ENCODE measurements around the gene USP31. TPM values are rescaled to one million over a fixed set of nuclear protein-coding genes. Genes with fewer than 3 reads are reported as not detected.

The USP31 gene
- polyA plus RNA-seq, 4 donors = 5.7 to 7.1 (median 6.4) TPM

DNA sequence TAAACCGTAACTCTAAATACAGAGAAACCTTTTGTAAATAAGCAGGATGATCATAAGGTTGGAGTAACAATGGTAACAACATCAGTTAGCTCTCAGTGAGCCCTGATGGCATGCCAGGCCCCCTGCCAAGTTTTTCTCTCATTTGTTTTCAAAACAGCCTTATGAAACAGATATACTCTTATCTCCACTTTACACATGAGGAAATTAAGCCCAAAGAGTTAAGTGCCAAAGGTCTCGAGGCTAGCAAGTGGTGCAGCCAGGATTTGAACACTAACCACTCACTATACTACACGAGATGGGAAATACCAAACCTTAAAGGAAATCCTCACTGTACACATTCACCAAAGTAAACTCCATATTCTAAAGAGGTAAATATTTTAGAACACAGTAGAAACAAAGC is 15.0 kb downstream of the USP31 start:
- no peak for DNase-seq (ENCODE audit: low read depth in 4 of 4, low spot score in 3 of 4)

DNA sequence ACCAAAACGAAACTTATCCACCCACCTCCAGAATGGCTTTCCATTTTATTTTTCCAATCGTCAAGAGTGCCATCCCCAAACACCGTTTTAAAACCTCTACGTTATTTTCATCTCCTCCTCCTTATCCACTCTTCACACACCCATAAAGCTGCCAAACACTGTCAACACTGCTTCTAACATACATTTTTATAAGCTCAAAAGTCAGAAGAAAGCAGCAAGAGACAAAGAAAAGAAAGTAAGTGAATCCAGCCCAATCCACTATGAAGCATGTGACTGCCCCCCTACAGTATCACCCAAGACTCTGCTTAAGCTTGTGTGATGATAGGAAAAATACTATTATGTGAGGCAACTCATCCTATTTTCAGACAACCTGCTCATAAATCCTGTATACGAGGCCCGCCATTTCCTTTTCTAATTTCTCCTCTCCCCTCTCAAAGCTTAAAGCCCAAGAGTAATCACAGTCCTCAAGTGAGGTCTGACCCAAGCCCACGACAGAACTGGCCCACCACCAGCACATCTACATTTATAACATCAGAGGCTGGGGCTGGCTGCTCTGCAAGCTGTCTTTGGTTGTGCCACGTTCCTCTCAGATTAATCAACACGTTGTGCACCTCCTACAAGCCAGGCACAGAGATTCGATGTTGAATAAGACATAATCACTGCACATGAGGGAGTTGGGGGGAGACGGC is 16.3 kb downstream of the USP31 start:
- DNase-seq (ENCODE audit: low read depth in 4 of 4, low spot score in 3 of 4) = no peak

DNA sequence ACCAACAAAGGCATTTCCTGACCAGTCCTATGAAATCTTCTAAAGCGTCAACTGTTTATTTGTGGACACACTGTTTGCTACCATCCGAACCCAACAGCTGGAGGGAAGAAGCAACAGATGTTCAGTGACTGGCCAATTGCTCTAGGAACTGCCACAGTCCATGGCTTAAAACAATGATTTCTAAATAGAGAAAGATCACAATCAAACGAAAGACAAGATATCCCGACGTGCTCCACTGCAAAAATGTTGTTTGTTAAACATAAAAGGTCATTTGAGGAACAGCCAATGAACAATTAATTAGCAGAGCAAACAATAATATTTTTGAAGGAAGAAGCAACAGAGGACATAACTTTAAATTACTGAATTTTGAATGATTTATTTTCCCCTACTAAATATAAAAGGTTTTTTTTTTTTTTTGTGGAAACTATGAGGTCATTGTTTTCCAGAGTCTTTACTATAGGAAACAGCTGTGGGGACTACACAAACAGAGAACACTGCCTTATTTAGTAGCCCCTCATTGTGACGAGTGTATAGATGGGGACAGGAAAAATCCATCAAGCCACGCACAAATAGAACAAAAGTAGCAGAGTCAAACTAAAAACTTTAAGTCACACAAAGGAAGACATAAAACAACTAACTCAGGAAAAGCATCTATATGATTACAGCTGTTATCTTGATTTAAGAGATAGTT is 17.2 kb downstream of the USP31 start:
- peak in 2 of 4 donors; percentile 51 to 62 for DNase-seq (ENCODE audit: low read depth in 4 of 4, low spot score in 3 of 4)

DNA sequence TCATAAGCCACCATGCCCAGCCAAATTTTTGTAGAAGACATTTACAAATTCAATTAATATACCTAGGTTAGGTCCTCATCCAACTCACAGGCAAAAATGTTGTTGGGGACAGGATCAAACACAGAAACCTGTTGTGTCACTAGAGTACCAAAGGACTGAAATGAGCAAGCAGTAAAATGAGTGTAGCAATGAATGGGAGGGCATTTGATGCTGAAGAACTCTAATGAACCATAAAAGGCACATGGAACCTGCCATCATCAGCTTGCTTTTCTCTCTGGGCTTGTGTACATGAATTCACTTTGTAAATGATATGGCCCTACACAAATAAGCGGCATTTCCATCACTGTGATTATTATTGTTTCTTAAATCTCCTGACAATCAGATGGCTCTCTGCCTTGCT is 17.8 kb downstream of the USP31 start:
- no peak for DNase-seq (ENCODE audit: low read depth in 4 of 4, low spot score in 3 of 4)

DNA sequence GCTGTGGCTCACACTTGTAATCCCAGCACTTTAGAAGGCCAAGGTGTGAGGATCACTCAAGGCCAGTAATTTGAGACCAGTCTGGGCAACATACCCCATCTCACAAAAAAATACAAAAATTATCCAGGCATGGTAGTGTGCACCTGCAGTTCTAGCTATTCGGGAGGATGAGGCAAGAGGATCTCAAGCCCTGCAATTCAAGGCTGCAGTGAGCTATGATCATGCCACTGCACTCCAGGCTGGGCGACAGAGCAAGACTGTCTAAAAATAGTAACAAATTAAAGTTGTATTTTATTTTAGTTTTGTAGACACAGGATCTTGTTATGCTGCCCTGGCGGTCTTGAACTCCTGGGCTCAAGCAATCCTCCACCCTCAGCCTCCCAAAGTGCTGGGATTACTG is 18.2 kb downstream of the USP31 start:
- no peak for DNase-seq (ENCODE audit: low read depth in 4 of 4, low spot score in 3 of 4)

DNA sequence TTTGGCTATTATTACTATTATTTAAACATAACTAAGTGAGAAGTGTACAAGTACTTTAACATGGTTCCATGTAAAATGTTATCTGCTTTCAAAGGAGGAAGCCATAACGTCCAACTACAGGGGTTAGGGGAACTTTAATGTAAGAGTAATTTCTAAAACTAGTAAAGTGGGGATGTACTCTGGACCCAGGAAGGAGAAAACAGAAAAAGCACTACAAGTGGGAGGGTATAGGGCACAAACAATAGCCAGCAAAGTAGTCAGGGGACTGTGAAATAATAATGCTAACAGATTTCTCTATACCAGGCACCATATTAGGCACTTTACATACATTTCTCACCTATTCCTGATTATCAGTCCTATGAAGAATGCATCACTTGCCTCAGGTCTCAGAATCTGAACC is 19.6 kb downstream of the USP31 start:
- no peak for DNase-seq (ENCODE audit: low read depth in 4 of 4, low spot score in 3 of 4)

DNA sequence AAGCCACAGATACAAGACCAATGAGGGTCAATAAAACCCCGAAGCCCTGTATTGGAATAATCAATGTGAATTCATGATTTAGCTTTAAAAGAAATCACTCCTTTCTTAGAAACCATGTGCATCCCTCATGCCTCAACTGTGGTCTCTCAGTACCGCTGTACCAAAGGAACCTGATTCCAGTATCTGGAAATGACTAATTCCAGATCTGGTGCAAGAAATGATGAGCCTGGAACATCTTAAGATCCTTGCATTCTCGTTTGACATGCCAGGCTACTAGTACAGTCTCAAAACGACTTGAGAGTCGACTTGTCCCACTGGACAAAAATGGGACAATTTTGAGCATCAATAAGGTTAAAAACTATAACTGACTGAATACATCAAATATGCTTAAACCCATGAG is 21.2 kb downstream of the USP31 start:
- DNase-seq (ENCODE audit: low read depth in 4 of 4, low spot score in 3 of 4) = no peak

DNA sequence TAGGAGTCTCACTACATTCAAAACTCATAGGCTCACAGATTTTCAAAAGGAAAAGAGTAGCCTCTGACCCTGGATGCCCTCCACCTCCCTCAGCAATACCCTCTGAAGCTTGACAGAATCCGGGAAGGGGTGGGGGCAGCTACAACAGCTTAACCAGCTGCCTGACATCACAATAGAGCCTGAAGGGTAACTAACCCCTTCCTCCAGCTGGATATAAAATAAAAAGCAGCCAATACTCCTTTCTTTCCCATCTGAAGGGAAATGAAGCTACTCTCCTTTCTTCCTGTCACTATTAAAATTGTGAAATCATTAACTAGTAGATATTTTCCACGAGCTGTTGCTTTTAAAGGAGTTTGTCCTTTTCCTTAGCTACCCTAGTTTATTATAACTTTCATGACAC is 24.0 kb downstream of the USP31 start:
- DNase-seq (ENCODE audit: low read depth in 4 of 4, low spot score in 3 of 4) = peak in 1 of 4 donors; percentile 42

DNA sequence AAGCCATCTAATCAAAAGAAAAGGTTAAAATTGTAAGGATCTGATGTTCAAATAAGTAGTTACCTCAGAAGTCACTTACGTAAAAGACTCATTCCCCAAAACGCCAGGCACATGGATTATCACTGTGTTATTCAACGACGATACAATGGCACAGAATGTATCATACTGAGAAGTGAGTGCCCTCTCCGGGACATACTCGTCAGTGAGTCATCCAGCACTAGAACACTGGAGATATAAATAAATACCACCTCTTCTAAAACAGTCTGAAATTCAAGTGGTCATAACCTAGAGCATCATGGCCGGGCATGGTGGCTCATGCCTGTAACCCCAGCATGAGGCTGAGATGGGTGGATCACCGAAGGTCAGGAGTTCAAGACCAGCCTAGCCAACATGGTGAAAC is 24.9 kb downstream of the USP31 start:
- DNase-seq (ENCODE audit: low read depth in 4 of 4, low spot score in 3 of 4) = no peak

DNA sequence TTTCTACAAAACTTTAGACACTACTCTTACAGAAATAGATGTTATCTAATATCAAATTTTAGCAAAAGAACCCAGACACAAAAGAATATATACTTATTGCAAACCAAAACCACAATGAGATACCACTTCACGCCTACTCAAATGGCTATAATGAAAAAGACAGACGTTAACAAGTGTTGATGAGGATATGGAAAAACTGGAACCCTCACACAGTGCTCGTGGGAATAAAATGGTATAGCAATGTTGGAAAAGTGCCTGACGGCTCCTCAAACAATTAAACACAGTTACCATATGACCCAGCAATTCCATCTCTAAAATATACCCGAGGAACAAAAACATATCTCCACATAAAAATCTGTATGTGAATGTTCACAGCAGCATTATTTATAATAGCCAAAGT is 27.1 kb downstream of the USP31 start:
- DNase-seq (ENCODE audit: low read depth in 4 of 4, low spot score in 3 of 4) = no peak

DNA sequence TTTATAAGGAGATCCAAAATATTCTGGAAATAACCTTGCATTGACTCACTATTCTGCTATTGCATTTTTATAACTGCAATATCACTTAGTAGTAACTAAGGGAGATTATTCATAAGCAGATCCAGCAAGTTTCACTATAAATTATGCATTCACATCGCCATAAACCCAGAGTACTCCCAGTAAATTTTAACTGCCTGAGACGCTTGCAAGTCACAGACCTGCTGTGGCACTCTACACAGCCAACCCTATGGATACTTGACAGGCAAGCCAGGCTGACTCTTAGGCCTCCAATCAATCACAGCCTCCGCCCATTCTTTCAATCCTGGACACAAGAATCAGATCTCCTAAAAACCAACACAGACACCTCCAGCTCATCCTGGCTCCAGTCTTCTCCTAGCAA is 28.2 kb downstream of the USP31 start:
- DNase-seq (ENCODE audit: low read depth in 4 of 4, low spot score in 3 of 4) = no peak

DNA sequence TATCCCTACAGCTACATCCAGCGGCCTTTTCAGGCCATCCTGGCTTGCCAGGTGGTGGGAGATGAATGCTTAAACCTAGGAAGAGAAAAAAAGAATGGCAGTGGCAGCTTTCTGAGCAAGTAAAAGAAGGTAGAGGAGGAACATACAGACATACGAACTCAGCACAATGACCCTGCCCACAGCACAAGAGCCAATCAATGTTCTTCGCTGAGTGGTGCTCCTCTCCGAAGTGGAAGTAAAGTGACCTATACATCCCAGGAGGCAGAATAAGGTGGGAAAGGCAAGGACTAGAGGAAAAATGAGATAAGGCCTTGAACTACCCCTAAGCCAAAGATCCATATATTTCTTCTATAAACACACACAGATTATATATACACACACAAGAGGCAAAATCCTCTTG is 28.7 kb downstream of the USP31 start:
- DNase-seq (ENCODE audit: low read depth in 4 of 4, low spot score in 3 of 4) = no peak

DNA sequence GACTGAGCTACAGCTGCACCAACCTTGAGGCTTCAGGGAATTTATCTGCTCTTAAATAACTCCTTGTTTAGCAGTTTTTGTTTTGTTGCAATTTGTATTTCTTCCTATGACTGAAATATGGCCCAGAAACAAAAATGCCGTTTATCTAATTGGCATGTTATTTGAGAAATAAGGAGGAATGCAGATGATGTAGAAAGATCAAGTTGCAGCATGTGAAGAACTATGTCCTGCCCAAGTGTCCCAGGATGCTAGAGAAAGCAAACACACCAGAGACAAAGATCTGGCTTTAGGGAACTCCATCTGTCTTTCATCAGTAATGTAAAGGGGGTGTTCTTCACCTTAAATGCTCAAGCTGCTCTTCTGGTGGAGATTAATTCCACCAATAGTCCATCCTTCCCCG is 29.7 kb downstream of the USP31 start:
- DNase-seq (ENCODE audit: low read depth in 4 of 4, low spot score in 3 of 4) = no peak

DNA sequence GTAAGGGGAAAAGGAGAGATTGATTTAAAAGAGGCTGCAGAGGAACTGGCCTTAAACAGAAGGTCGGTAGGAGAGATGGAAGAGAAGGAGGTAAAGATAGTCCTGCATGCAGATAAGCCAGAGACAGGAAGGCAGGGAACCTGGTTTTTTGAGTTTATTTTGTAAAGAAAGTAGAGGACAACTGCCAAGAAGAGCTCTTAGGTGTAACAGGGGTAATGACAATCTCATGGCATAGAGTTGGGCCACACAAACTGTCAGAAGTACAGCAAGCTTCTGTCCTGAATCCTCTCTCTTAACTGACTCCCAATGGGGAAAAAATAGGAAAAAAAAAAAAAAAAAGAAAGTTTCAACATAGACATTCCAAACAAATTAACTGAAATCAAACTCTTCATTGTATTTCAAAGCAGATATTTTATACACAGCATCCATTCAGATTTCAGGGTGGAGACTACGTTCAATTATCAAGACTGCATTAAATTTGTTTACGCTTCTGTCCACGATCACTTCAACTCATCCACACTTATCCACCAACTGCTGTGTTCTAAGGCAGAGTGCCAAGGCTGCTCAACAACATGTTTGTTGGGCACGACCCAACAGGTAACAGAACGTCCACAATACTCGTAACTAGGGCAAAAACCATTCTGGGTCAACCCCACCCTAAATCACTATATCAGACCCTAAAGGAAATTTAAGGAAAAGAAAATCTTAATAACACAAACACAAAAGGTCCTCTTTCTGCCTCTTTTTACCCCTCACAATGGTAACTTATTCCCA is 34.9 kb downstream of the USP31 start:
- no peak for DNase-seq (ENCODE audit: low read depth in 4 of 4, low spot score in 3 of 4)

DNA sequence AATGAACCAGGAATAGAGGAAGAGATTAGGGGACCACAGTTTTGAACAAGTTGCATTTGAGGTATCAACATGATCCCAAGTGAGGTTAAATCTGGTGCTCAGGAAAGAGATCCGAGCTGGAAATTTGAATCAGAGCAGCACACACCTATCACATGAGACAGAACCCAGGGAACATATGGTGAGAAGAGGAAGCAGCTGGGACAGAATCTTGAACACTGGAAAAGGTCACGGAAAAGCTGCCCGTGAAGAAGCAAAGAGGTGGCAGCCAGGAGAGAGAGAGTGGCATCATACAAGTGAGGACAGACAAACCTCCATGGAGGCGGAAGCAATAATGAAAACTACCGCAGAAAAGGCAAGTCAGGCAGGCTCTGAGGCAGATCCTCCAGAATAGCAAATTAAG is 36.1 kb downstream of the USP31 start:
- no peak for DNase-seq (ENCODE audit: low read depth in 4 of 4, low spot score in 3 of 4)

DNA sequence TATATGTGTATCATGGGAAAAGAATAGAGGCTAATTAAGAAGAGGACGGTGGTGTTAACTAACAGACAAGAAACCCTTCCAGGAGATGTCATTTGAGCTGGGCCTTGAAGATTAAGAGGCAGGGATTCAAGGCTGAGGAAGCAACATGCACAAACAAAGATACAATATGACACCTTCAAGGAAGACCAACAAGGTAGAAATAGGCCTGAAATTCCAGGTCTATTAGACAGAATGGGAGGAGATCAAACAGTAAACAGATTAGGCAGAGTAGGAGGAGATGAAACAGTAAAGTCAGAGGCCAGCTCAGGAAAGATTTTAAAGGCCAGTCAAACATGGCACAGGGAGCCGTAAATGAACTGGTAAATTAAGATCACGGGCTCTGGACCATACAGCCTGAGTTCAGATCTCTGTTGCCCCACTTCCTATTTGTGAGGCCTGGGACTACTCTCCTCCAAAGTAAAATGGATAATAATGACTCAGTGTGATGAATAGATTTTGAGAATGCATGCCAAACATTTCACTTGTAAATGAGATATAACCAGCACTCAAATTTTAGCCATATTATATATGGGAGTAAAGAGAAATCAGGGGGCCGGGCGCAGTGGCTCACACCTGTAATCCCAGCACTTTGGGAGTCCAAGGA is 38.9 kb downstream of the USP31 start:
- no peak for DNase-seq (ENCODE audit: low read depth in 4 of 4, low spot score in 3 of 4)

DNA sequence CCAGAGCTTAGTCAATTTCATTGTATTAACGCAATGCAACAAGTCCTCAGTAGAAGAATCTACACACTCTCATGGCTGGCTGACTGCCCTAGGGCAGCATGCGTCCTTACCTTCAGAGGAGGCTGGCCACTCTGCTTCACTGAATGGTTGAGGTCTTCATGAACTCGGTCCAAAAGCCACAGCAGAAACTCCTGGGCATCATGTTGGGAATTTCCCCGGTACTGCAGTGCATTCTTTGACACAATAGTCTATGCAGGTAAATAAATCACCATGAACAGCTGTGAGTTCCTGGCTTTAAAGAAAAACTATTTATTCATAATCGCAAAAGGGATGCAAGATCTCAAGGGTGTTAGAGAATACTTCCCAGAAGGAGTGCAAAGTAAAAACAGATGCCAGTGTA is 41.3 kb downstream of the USP31 start:
- no peak for DNase-seq (ENCODE audit: low read depth in 4 of 4, low spot score in 3 of 4)

DNA sequence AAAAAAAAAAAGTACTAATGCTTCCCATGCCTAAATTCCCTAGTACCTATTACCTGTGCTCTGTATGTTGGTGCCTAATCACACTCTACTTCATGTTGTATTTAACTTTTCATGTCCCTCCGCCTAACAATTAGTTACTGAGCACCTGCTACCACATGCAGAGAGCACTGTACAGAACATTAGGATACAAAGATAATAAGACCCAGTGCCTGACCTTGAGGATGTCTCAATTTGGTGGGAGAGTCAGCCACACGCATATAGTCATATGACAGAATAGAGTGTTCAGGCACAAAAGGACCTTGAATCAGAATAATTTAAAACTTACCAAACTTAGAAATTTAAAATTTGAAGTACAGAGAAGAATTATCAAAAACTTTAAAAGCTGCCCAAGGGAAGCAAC is 42.1 kb downstream of the USP31 start:
- DNase-seq (ENCODE audit: low read depth in 4 of 4, low spot score in 3 of 4) = no peak

DNA sequence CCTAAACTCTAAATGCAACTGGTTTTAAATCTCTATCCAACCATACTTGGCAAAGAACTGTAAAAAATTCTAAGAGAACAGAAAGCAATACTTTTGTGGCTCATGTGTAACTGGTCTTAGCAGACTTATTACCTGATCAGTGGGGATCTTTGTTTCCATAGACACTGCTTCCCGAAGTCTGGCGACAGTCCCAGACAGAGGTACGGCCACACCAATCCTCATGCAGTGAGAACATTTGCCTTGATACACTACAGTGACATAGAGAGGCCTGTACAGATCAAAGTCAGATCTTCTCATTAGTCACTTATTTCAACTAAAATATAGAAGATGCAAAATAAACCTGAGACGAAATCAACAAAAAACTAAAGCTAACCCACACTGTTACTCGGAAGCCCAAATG is 43.9 kb downstream of the USP31 start:
- DNase-seq (ENCODE audit: low read depth in 4 of 4, low spot score in 3 of 4) = no peak

DNA sequence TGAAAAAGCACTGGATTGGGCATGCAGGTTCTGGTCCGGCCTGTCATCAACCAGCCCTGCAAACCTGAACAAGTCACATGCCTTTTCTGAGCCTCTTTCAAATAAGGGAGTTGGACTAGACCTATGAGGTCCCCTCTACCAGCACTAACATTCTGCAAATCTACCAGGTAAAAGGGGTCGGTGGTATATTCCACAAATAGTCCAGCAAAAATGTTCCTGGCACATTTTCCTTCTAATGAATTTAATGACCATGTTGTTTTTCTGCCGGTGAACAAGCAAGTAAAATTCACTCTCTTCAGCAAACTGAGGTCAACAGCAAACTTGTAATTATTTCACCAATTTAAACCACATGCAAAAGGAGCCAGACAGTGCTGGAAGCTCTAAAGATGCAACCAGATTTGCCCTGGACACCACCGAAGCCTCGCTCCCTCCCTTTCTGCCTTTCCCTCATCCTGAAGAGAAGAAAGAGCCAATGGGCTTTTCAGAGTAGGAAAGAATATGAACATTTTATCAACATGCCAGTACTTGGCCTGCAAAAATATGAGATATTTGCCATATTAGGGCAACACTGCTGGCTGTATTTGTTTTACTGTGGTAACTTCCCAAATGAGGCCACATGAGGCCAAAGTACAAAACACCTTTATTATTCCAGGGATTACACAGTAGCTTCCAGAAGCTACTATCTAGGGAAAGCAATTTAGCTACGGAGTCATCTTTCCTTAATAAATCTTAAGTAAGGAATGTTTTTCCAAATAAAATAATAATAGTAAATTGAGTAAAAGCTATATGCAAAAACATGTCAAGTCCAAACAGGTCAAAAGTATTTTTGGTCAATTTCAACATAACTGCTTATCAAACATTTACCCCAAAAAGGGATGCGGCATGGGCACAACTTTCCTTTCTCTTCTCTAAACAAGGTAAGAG is 45.0 kb downstream of the USP31 start:
- no peak for DNase-seq (ENCODE audit: low read depth in 4 of 4, low spot score in 3 of 4)

All from right renal pelvis (tissue), 4 donors.